DND-41 (cell line): ENCODE results near the gene TEKT5.

ENCODE experiments used
- ATAC-seq: fragments of 200-7000 bp; cut with Tn5 transposase; 3 replicates; pipeline ENCODE4 v1.9.1; 2021; ENCODE audit warnings: low read depth; ENCODE audit not compliant: insufficient read depth
- DNase-seq: peaks from one replicate; pipeline ENCODE4 v3.0.0-alpha.2; 2020
- H2AFZ ChIP-seq: 2 replicates; pipeline ENCODE4 v1.6.0; 2012; ENCODE audit warnings: low read depth, low read length
- H3K27ac ChIP-seq: 2 replicates; pipeline ENCODE4 v1.5.1; 2012; ENCODE audit warnings: low read length, inconsistent platforms
- H3K27me3 ChIP-seq: fragments of 200-600 bp; sonication (generic); 2 replicates; pipeline ENCODE4 v1.6.0; 2012; ENCODE audit warnings: low read length, mild to moderate bottlenecking, inconsistent platforms; ENCODE audit not compliant: insufficient read depth, poor library complexity
- H3K36me3 ChIP-seq: 2 replicates; pipeline ENCODE4 v1.5.1; 2012; ENCODE audit warnings: low read length, inconsistent platforms; ENCODE audit not compliant: insufficient read depth
- H3K4me1 ChIP-seq: 2 replicates; pipeline ENCODE4 v1.5.1; 2012; ENCODE audit warnings: mild to moderate bottlenecking, low read length; ENCODE audit not compliant: insufficient read depth
- H3K4me2 ChIP-seq: 2 replicates; pipeline ENCODE4 v1.6.0; 2012; ENCODE audit warnings: mild to moderate bottlenecking, moderate library complexity, low read length, inconsistent platforms; ENCODE audit not compliant: insufficient read depth
- H3K4me3 ChIP-seq, 2 experiments: fragments of 200-600 bp in 1 of 2; shearing (Covaris generic) in 1 of 2; 2 replicates each; pipeline ENCODE4 v1.5.1; 2012 to 2016; ENCODE audit warnings: inconsistent platforms in 2 of 2, low read length in 2 of 2, mild to moderate bottlenecking in 2 of 2, low read depth in 1 of 2, moderate library complexity in 1 of 2
- H3K79me2 ChIP-seq: 2 replicates; pipeline ENCODE4 v1.6.0; 2012; ENCODE audit warnings: low read length, inconsistent platforms; ENCODE audit not compliant: insufficient read depth
- H3K9ac ChIP-seq: 2 replicates; pipeline ENCODE4 v1.6.0; 2012; ENCODE audit warnings: low read depth, mild to moderate bottlenecking, inconsistent platforms, low read length, moderate library complexity
- H3K9me3 ChIP-seq: 2 replicates; pipeline ENCODE4 v1.5.1; 2012; ENCODE audit warnings: low read length, moderate library complexity, mild to moderate bottlenecking, inconsistent platforms; ENCODE audit not compliant: insufficient read depth, severe bottlenecking
- H4K20me1 ChIP-seq: 2 replicates; pipeline ENCODE4 v1.6.0; 2012; ENCODE audit warnings: low read length; ENCODE audit not compliant: insufficient read depth
- CTCF ChIP-seq: IDR thresholded peaks from 2 replicates; pipeline ENCODE4 v1.5.1; 2012; ENCODE audit warnings: borderline replicate concordance, low read length, moderate library complexity, mild to moderate bottlenecking; ENCODE audit not compliant: poor library complexity, severe bottlenecking; ENCODE audit errors: extremely low read depth
- EZH2 ChIP-seq: IDR thresholded peaks from 3 replicates; pipeline ENCODE4 v1.6.1; 2012; ENCODE audit warnings: borderline replicate concordance, low read depth, mild to moderate bottlenecking, moderate library complexity, low read length, inconsistent platforms; ENCODE audit not compliant: severe bottlenecking

TEKT5 gene

GRCh38 chr16:10684511-10685151, 10.1 kb downstream of the TEKT5 start:
- DNase-seq, result no peak
- Histone ChIP-seq H3K4me3 (no peak overlapping the region), H2AFZ (no peak overlapping the region)

GRCh38 chr16:10683170-10683569, 11.6 kb downstream of the TEKT5 start:
- Histone ChIP-seq H3K79me2 (no peaks in the 10 kb centered on the region), H3K9ac (no peak overlapping the region), H3K27ac (no peak overlapping the region), H3K9me3 (no peaks in the 10 kb centered on the region), H2AFZ (no peak overlapping the region), H3K4me3 (no peak overlapping the region), H3K36me3 (no peaks in the 10 kb centered on the region), H3K4me2 (no peak overlapping the region), H4K20me1 (no peaks in the 10 kb centered on the region), H3K4me1 (no peaks in the 10 kb centered on the region), H3K27me3 (peaks cover 15% of the 10 kb centered on the region)
- TF ChIP-seq CTCF (no peak), EZH2 (no peak)
- no peak for ATAC-seq
- DNase-seq, result no peak

More at GRCh38 chr16:10684511-10685151, 10.1 kb downstream of the TEKT5 start:
- Histone ChIP-seq H3K9ac (no peak overlapping the region), H3K79me2 (no peaks in the 10 kb centered on the region), H3K27me3 (peaks cover 8% of the 10 kb centered on the region), H3K27ac (no peak overlapping the region), H3K4me1 (no peaks in the 10 kb centered on the region), H4K20me1 (no peaks in the 10 kb centered on the region), H3K4me2 (no peak overlapping the region), H3K36me3 (no peaks in the 10 kb centered on the region), H3K9me3 (no peaks in the 10 kb centered on the region)
- no peak for TF ChIP-seq EZH2
- TF ChIP-seq CTCF, result no peak
- ATAC-seq, result no peak

- TF ChIP-seq CTCF, result no peak
- no peak for TF ChIP-seq EZH2
- no peaks in the 10 kb centered on the region for H3K79me2 ChIP-seq
- H3K4me2 ChIP-seq, result no peak overlapping the region
- H3K36me3 ChIP-seq, result no peaks in the 10 kb centered on the region
- H4K20me1 ChIP-seq, result no peaks in the 10 kb centered on the region
- H3K9ac ChIP-seq, result no peak overlapping the region
- no peaks in the 10 kb centered on the region for H3K4me1 ChIP-seq
- no peaks in the 10 kb centered on the region for H3K9me3 ChIP-seq
- no peak overlapping the region for H3K27ac ChIP-seq
- no peak overlapping the region for H3K4me3 ChIP-seq
- H3K27me3 ChIP-seq, result peaks cover 19% of the 10 kb centered on the region
- DNase-seq (no peak), ATAC-seq (no peak)
- no peak overlapping the region for H2AFZ ChIP-seq
Measured at GRCh38 chr16:10682604-10683003, 12.1 kb downstream of the TEKT5 start.
